WTC11 (cell line): ENCODE measurements around the gene HNRNPUL2.

Experiments
- AFF4 ChIP-seq: sonication (generic); formaldehyde crosslinking; IDR thresholded peaks from 2 replicates; pipeline ENCODE4 v1.8.1; 2023; ENCODE audit warnings: mild to moderate bottlenecking, missing genetic modification reagents, borderline replicate concordance
- ATF1 ChIP-seq: sonication (generic); formaldehyde crosslinking; IDR thresholded peaks from 2 replicates; pipeline ENCODE4 v1.8.1; 2023; ENCODE audit warnings: mild to moderate bottlenecking, moderate library complexity, missing genetic modification reagents
- CREM ChIP-seq: sonication (generic); formaldehyde crosslinking; IDR thresholded peaks from 2 replicates; pipeline ENCODE4 v1.8.1; 2022; ENCODE audit warnings: mild to moderate bottlenecking, missing genetic modification reagents, moderate library complexity
- CTCF ChIP-seq: fragments of 200-600 bp; IDR thresholded peaks from 2 replicates; pipeline ENCODE4 v1.8.0; 2022; ENCODE audit warnings: antibody characterized with exemption
- E2F5 ChIP-seq: sonication (generic); formaldehyde crosslinking; IDR thresholded peaks from 2 replicates; pipeline ENCODE4 v1.8.1; 2022; ENCODE audit warnings: mild to moderate bottlenecking, moderate library complexity, missing genetic modification reagents
- FOXP1 ChIP-seq: sonication (generic); formaldehyde crosslinking; IDR thresholded peaks from 2 replicates; pipeline ENCODE4 v1.8.0; 2022; ENCODE audit warnings: missing genetic modification reagents, mild to moderate bottlenecking, moderate library complexity, borderline replicate concordance
- FOXP4 ChIP-seq: sonication (generic); formaldehyde crosslinking; IDR thresholded peaks from 2 replicates; pipeline ENCODE4 v1.8.0; 2022; ENCODE audit warnings: mild to moderate bottlenecking, missing genetic modification reagents
- JUN ChIP-seq: sonication (generic); formaldehyde crosslinking; IDR thresholded peaks from 2 replicates; pipeline ENCODE4 v1.8.0; 2023; ENCODE audit warnings: mild to moderate bottlenecking, missing genetic modification reagents
- MAX ChIP-seq: sonication (generic); formaldehyde crosslinking; IDR thresholded peaks from 2 replicates; pipeline ENCODE4 v1.8.0; 2022; ENCODE audit warnings: mild to moderate bottlenecking, missing genetic modification reagents
- MLX ChIP-seq: sonication (generic); formaldehyde crosslinking; IDR thresholded peaks from 2 replicates; pipeline ENCODE4 v1.8.1; 2023; ENCODE audit warnings: mild to moderate bottlenecking, missing genetic modification reagents, moderate library complexity
- USF2 ChIP-seq: sonication (generic); formaldehyde crosslinking; IDR thresholded peaks from 2 replicates; pipeline ENCODE4 v1.8.1; 2023; ENCODE audit warnings: mild to moderate bottlenecking, missing genetic modification reagents, moderate library complexity
- ZNF121 ChIP-seq: sonication (generic); formaldehyde crosslinking; IDR thresholded peaks from 2 replicates; pipeline ENCODE4 v1.8.0; 2023; ENCODE audit warnings: missing genetic modification reagents
- ZNF232 ChIP-seq: sonication (generic); formaldehyde crosslinking; IDR thresholded peaks from 2 replicates; pipeline ENCODE4 v1.8.0; 2022; ENCODE audit warnings: mild to moderate bottlenecking, missing genetic modification reagents

- TF ChIP-seq CTCF: no peak
- no peak for TF ChIP-seq MAX (CRISPR knock-in tag)
- no peak for TF ChIP-seq ATF1
- no peak for TF ChIP-seq MLX (CRISPR knock-in tag)
- no peak for TF ChIP-seq JUN (CRISPR knock-in tag)
- TF ChIP-seq ZNF121 (CRISPR knock-in tag): no peak
- TF ChIP-seq AFF4 (CRISPR knock-in tag): no peak
- TF ChIP-seq FOXP1 (CRISPR knock-in tag): no peak
- TF ChIP-seq FOXP4 (CRISPR knock-in tag): no peak
- TF ChIP-seq USF2 (CRISPR knock-in tag): no peak
- TF ChIP-seq E2F5 (CRISPR knock-in tag): no peak
- TF ChIP-seq ZNF232: no peak
- no peak for TF ChIP-seq CREM (CRISPR knock-in tag)
Observed at GRCh38 chr11:62708392-62708791, 18.9 kb downstream of the HNRNPUL2 start.
